ENCODE data around the gene KIAA1210.

KIAA1210 gene

DNA sequence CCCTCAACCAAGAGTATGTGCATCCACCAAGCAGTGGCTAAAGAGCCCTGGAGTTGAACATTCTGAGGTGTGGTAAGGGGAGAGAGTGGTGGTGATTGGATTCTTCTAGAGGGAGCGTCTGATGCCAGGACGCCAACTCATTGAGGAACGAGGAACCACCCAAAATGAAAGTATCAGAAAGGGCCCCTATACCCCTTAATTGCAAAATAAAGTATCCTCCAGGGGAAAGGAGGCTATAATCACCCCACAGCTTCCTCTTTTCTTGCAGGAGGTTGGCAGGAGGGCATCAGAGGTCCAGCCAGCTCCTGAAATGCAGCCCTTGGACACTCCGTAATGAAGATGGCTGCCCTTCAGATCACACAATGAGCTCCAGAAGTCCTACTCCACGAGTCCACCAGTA lies 5.3 kb upstream of the KIAA1210 start:
- DNase-seq (ENCODE audit: low spot score), result no peak
- in situ Hi-C loops (cut with MboI; ENCODE audit: low pct_unique_long_range_greater_than_20kb, low sequenced_read_pairs, unreplicated experiment), result no loop called here
- TF ChIP-seq, protein P1, sequence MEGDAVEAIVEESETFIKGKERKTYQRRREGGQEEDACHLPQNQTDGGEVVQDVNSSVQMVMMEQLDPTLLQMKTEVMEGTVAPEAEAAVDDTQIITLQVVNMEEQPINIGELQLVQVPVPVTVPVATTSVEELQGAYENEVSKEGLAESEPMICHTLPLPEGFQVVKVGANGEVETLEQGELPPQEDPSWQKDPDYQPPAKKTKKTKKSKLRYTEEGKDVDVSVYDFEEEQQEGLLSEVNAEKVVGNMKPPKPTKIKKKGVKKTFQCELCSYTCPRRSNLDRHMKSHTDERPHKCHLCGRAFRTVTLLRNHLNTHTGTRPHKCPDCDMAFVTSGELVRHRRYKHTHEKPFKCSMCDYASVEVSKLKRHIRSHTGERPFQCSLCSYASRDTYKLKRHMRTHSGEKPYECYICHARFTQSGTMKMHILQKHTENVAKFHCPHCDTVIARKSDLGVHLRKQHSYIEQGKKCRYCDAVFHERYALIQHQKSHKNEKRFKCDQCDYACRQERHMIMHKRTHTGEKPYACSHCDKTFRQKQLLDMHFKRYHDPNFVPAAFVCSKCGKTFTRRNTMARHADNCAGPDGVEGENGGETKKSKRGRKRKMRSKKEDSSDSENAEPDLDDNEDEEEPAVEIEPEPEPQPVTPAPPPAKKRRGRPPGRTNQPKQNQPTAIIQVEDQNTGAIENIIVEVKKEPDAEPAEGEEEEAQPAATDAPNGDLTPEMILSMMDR (IDR thresholded peaks at IDR 0.05; ENCODE audit: extremely low read depth, insufficient read depth, missing control alignments), result no peak

DNA sequence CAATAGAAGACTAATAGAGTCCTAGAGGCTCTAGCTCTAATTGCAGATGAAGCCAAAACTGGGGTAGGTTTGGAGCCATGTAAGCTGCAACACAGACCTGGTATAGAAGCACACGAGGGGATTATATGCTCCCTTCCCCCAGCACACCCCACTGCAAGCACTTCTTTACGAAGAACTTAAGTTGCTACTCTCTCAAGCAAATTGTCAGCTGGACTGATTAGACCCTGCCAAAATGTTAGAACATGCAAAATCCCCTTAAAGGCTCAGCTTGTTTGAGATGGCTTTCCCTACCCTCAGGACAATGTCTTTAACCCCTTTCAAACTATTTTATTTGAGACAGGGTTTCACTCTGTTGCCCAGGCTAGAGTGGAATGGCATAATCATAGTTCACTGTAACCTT lies 4.7 kb upstream of the KIAA1210 start:
- TF ChIP-seq, protein P1 (IDR thresholded peaks at IDR 0.05; ENCODE audit: extremely low read depth, insufficient read depth, missing control alignments), result no peak
- DNase-seq (ENCODE audit: low spot score), result no peak
- in situ Hi-C loops (cut with MboI; ENCODE audit: low pct_unique_long_range_greater_than_20kb, low sequenced_read_pairs, unreplicated experiment), result no loop called here

- in situ Hi-C loops (cut with MboI; ENCODE audit: low pct_unique_long_range_greater_than_20kb, low sequenced_read_pairs, unreplicated experiment), result no loop called here
- TF ChIP-seq, protein P1 (IDR thresholded peaks at IDR 0.05; ENCODE audit: extremely low read depth, insufficient read depth, missing control alignments), result no peak
These were observed 3.3 kb upstream of the KIAA1210 start for GRCh38 chrX:119130911-119131310.

DNA sequence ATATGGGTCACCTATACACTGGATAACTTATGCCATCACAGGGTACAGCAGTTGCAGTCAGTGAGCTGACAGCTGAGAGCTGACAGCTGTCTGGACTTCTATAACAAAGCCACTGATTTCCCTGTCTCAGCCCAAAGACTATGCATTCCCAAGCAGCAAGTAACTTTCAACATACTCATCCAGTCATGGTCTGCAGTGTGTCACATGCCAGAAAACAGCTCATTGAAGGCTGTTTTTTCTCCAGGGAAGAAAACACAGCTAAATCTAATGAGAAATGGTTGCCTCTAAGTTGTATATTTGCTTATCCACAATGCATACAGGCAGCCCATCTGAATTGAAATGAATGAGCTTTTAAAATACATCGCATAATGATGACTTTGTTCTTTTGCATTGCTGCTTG lies 6.3 kb downstream of the KIAA1210 start:
- in situ Hi-C loops (cut with MboI; ENCODE audit: low pct_unique_long_range_greater_than_20kb, low sequenced_read_pairs, unreplicated experiment), result no loop called here
- TF ChIP-seq, protein P1 (IDR thresholded peaks at IDR 0.05; ENCODE audit: extremely low read depth, insufficient read depth, missing control alignments), result no peak

More at GRCh38 chrX:119130911-119131310, 3.3 kb upstream of the KIAA1210 start:
- no peak for DNase-seq (ENCODE audit: low spot score)

GRCh38 chrX:119118780-119119395 lies 8.7 kb downstream of the KIAA1210 start:
- TF ChIP-seq, protein P1 (IDR thresholded peaks at IDR 0.05; ENCODE audit: extremely low read depth, insufficient read depth, missing control alignments), result peak; percentile 84

More for the DNA sequence above, 6.3 kb downstream of the KIAA1210 start:
- DNase-seq (ENCODE audit: low spot score), result no peak

DNA sequence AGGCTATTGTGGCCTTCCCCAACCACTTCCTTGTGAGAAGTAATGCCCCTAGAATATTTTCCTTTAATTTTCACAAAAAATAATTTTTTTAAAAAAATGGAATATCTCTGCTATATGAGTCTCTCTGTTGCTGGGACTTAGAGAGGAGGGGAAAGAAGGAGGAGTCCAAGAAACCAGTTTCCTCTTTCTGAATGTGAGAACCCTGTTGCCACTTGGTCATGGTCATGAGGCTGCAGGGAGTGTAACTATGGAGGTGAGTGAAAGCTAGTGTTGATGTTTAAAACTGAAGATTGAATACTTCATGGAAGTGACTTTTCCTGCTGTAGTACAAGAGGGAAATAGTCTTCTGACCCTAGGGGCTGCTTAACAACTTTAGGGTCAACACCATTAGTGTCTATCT lies 20.4 kb downstream of the KIAA1210 start:
- in situ Hi-C loops (cut with MboI; ENCODE audit: low pct_unique_long_range_greater_than_20kb, low sequenced_read_pairs, unreplicated experiment), result no loop called here
- TF ChIP-seq, protein P1 (IDR thresholded peaks at IDR 0.05; ENCODE audit: extremely low read depth, insufficient read depth, missing control alignments), result no peak
- DNase-seq (ENCODE audit: low spot score), result no peak

More at GRCh38 chrX:119118780-119119395, 8.7 kb downstream of the KIAA1210 start:
- in situ Hi-C loops (cut with MboI; ENCODE audit: low pct_unique_long_range_greater_than_20kb, low sequenced_read_pairs, unreplicated experiment), result no loop called here
- peak; percentile 48 for DNase-seq (ENCODE audit: low spot score)
